ENCODE measurements around the gene SLC17A6. TPM values are rescaled to one million over a fixed set of nuclear protein-coding genes. Genes with fewer than 3 reads are reported as not detected.

The SLC17A6 gene
- total and polyA plus RNA-seq, 2 donors (not counting 3 experiments of a cell fraction or from before 2014, with no cell fraction given), result not detected

DNA sequence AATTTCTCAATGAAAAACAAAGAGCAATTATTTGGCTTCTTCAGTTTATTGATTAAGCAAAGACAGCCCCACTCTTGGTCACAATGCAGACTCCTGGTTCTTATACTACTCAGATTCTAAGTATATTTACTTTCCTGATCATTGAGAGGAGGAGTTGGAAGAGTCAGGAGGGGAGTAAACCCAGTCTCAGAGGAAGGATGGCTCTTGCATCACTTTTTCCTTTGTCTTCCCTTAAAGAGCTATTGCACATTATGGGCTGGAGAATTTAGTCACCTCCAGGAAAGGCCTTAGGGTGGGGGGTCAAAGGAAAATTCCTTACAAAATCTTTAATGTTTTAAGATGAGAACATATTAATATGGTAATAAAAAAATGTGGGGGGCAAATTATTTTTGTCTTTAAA, 8.1 kb downstream of the SLC17A6 start:
- H3K9me1 ChIP-seq (replicated peaks; ENCODE audit: control insufficient read depth, extremely low read depth, insufficient read depth, low read length), result no peaks in the 10 kb centered on the region
- no TSS peak for BruUV-seq (replicated peaks)
- no peak overlapping the region for H3K4me2 ChIP-seq (ENCODE audit: insufficient read depth, low read length)

More for the DNA sequence above, 8.1 kb downstream of the SLC17A6 start:
- Histone ChIP-seq H3K36me3 (ENCODE audit: control insufficient read depth in 2 of 2, extremely low read depth in 1 of 2, insufficient read depth in 2 of 2, low read length in 2 of 2) (no peaks in the 10 kb centered on the region), H3K9ac (replicated peaks; ENCODE audit: extremely low read depth, insufficient read depth, low read length) (no peak overlapping the region), H3K79me2 (ENCODE audit: control insufficient read depth, insufficient read depth, low read length) (no peaks in the 10 kb centered on the region), H2AFZ (ENCODE audit: low read depth, low read length) (no peak overlapping the region), H3K4me3 (replicated peaks in 1 of 3; ENCODE audit: insufficient read depth in 1 of 3, low read depth in 1 of 3, low read length in 3 of 3) (no peak overlapping the region), H3K27me3 (ENCODE audit: control insufficient read depth in 2 of 2, insufficient read depth in 2 of 2, low read length in 2 of 2) (peaks cover 32 to 40% of the 10 kb centered on the region in 2 experiments), H3K9me3 (replicated peaks; ENCODE audit: control insufficient read depth, insufficient read depth, low read length) (no peaks in the 10 kb centered on the region), H4K20me1 (replicated peaks; ENCODE audit: control insufficient read depth, extremely low read depth, insufficient read depth, low read length) (no peaks in the 10 kb centered on the region), H3K4me1 (ENCODE audit: control insufficient read depth, extremely low read depth, insufficient read depth, low read length) (no peaks in the 10 kb centered on the region), H3K27ac (ENCODE audit: insufficient read depth, low read depth, low read length) (no peak overlapping the region)
- POLR2A ChIA-PET, result no interaction called here
- CTCF ChIA-PET, result no interaction called here
- DNase-seq (ENCODE audit: low read depth, low spot score), result no peak
- dilution Hi-C loops (cut with MboI; ENCODE audit: extremely low pct_ligation_motif_present, low sequenced_read_pairs), result no loop called here
- TF ChIP-seq JUN (IDR thresholded peaks at IDR 0.05; ENCODE audit: borderline replicate concordance, insufficient read depth, insufficient read length, low read depth), result no peak
- TF ChIP-seq FOS (IDR thresholded peaks at IDR 0.05; ENCODE audit: borderline replicate concordance, insufficient read depth, low read length), result no peak
- TF ChIP-seq GATA2 (IDR thresholded peaks at IDR 0.05; ENCODE audit: insufficient read depth, insufficient read length, low read depth, low read length), result no peak
- TF ChIP-seq, protein P1, sequence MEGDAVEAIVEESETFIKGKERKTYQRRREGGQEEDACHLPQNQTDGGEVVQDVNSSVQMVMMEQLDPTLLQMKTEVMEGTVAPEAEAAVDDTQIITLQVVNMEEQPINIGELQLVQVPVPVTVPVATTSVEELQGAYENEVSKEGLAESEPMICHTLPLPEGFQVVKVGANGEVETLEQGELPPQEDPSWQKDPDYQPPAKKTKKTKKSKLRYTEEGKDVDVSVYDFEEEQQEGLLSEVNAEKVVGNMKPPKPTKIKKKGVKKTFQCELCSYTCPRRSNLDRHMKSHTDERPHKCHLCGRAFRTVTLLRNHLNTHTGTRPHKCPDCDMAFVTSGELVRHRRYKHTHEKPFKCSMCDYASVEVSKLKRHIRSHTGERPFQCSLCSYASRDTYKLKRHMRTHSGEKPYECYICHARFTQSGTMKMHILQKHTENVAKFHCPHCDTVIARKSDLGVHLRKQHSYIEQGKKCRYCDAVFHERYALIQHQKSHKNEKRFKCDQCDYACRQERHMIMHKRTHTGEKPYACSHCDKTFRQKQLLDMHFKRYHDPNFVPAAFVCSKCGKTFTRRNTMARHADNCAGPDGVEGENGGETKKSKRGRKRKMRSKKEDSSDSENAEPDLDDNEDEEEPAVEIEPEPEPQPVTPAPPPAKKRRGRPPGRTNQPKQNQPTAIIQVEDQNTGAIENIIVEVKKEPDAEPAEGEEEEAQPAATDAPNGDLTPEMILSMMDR (IDR thresholded peaks at IDR 0.05; ENCODE audit: extremely low read depth in 1 of 2, insufficient read depth in 1 of 2, low read depth in 1 of 2, low read length in 2 of 2), result no peak
- no peak for TF ChIP-seq MAX (IDR thresholded peaks at IDR 0.05; ENCODE audit: insufficient read depth, insufficient read length)
- TF ChIP-seq EZH2 (IDR thresholded peaks at IDR 0.05; ENCODE audit: borderline replicate concordance, low read depth, low read length, severe bottlenecking), result no peak
- no peak for TF ChIP-seq MYC (IDR thresholded peaks at IDR 0.05; ENCODE audit: low read depth, low read length)
- TF ChIP-seq POLR2A (IDR thresholded peaks at IDR 0.05; ENCODE audit: low read depth, low read length), result no peak
- TF ChIP-seq POLR2AphosphoS5 (IDR thresholded peaks at IDR 0.05; ENCODE audit: insufficient read depth, low read depth, low read length), result no peak
- FAIRE-seq, result no peak
- intact Hi-C loops (cut with micrococcal nuclease), result no loop called here

Data from endothelial cell of umbilical vein (primary cell).